PC-3 (cell line): ENCODE data around the gene AXDND1. TPM values are rescaled to one million over a fixed set of nuclear protein-coding genes. Genes with fewer than 3 reads are reported as not detected.

ENCODE experiments used
- ATAC-seq: fragments of 200-7000 bp; cut with Tn5 transposase; 2 replicates; pipeline ENCODE4 v1.9.1; 2020; ENCODE audit warnings: mild to moderate bottlenecking, moderate library complexity
- BruUV-seq: library from RNA; stranded (reverse); fragments of 400-500 nt; replicated peaks from 2 replicates; lab custom pipeline; 2021; lab: Mats Ljungman, UMichigan
- CTCF ChIA-PET: fragments of 300-600 bp; sonication (Branson Sonifier 250); formaldehyde crosslinking; loops from one replicate; lab custom pipeline; 2022; ENCODE audit warnings: antibody characterized with exemption; lab: Charles Lee
- POLR2A ChIA-PET: fragments of 300-600 bp; sonication (Branson Sonifier 250); formaldehyde crosslinking; loops from one replicate; lab custom pipeline; 2022; ENCODE audit warnings: antibody characterized with exemption; ENCODE audit not compliant: unreplicated experiment; lab: Charles Lee
- DNase-seq: peaks from one replicate; pipeline ENCODE4 v3.0.0-alpha.2; 2015
- H2AFZ ChIP-seq: fragments of 300-600 bp; sonication (generic); 2 replicates; pipeline ENCODE4 v1.6.0; 2016; ENCODE audit warnings: antibody characterized with exemption, low read length
- H3F3A ChIP-seq: fragments of 300-600 bp; sonication (generic); one replicate; pipeline ENCODE4 v1.6.0; 2017; ENCODE audit warnings: antibody characterized with exemption, low read length, control low read depth, mild to moderate bottlenecking; ENCODE audit not compliant: unreplicated experiment
- H3K27ac ChIP-seq: fragments of 300-600 bp; sonication (generic); 2 replicates; pipeline ENCODE4 v1.5.1; 2016; ENCODE audit warnings: mild to moderate bottlenecking, low read length
- H3K27me3 ChIP-seq: fragments of 300-600 bp; sonication (generic); 2 replicates; pipeline ENCODE4 v1.6.1; 2016; ENCODE audit warnings: low read length, mixed read lengths
- H3K36me3 ChIP-seq: fragments of 300-600 bp; sonication (generic); 2 replicates; pipeline ENCODE4 v1.6.1; 2016; ENCODE audit warnings: low read depth, mixed run types, low read length, mixed read lengths
- H3K4me1 ChIP-seq: fragments of 300-600 bp; sonication (generic); 2 replicates; pipeline ENCODE4 v1.5.1; 2016; ENCODE audit warnings: low read length; ENCODE audit not compliant: insufficient read depth
- H3K4me2 ChIP-seq: fragments of 300-600 bp; sonication (generic); 2 replicates; pipeline ENCODE4 v1.6.0; 2016; ENCODE audit warnings: low read length
- H3K4me3 ChIP-seq: fragments of 300-600 bp; sonication (generic); 2 replicates; pipeline ENCODE4 v1.5.1; 2016; ENCODE audit warnings: mild to moderate bottlenecking, low read length, mixed read lengths
- H3K79me2 ChIP-seq: fragments of 300-600 bp; sonication (generic); 2 replicates; pipeline ENCODE4 v1.6.1; 2017; ENCODE audit warnings: low read length, mixed read lengths
- H3K9ac ChIP-seq: fragments of 300-600 bp; sonication (generic); 2 replicates; pipeline ENCODE4 v1.6.0; 2016; ENCODE audit warnings: mild to moderate bottlenecking, low read length
- H3K9me2 ChIP-seq: fragments of 300-600 bp; sonication (generic); replicated peaks from 2 replicates; pipeline ENCODE4 v1.6.1; 2016; ENCODE audit warnings: mixed run types, low read length, mixed read lengths
- H3K9me3 ChIP-seq: fragments of 300-600 bp; sonication (generic); 2 replicates; pipeline ENCODE4 v1.6.1; 2016; ENCODE audit warnings: low read length, mixed read lengths
- H4K20me1 ChIP-seq: fragments of 300-600 bp; sonication (generic); 2 replicates; pipeline ENCODE4 v1.6.1; 2016; ENCODE audit warnings: low read length, mixed read lengths
- CTCF ChIP-seq: fragments of 300-600 bp; sonication (generic); conservative IDR thresholded peaks from 2 replicates; pipeline ENCODE4 v1.5.1; 2017; ENCODE audit warnings: antibody characterized with exemption, low read depth, mild to moderate bottlenecking, low read length
- EZH2 ChIP-seq: fragments of 300-600 bp; sonication (generic); IDR thresholded peaks from one replicate; pipeline ENCODE4 v1.6.1; 2017; ENCODE audit warnings: antibody characterized with exemption, mild to moderate bottlenecking, low read length; ENCODE audit not compliant: unreplicated experiment
- EZH2phosphoT487 ChIP-seq: fragments of 300-600 bp; sonication (generic); IDR thresholded peaks from 2 replicates; pipeline ENCODE4 v1.6.1; 2018; ENCODE audit warnings: mild to moderate bottlenecking, antibody characterized with exemption, low read length, borderline replicate concordance
- intact Hi-C: fragments of 100-400 bp; cut with micrococcal nuclease; formaldehyde crosslinking; loops from 2 replicates; pipeline ENCODE4 v1.9.0; 2023
- total RNA-seq: library from RNA; depleted of rRNA; stranded (reverse); fragments of >200 nt; gene quantifications from 2 replicates; pipeline ENCODE4 v1.2.3, GENCODE V29; 2014

Gene AXDND1
- total RNA-seq, 1 experiment from 2014 or later = not detected

GRCh38 chr1:179321533-179322216, 44.1 kb upstream of the AXDND1 start:
- ChIA-PET CTCF (no interaction called here), POLR2A (no interaction called here)
- no peak overlapping the region for H3K4me3 ChIP-seq
- no TSS peak for BruUV-seq
- H3K9me3 ChIP-seq = no peaks in the 10 kb centered on the region
- no peaks in the 10 kb centered on the region for H4K20me1 ChIP-seq
- H3K4me2 ChIP-seq = no peak overlapping the region
- H2AFZ ChIP-seq = no peak overlapping the region
- no peak overlapping the region for H3K9ac ChIP-seq
- no peaks in the 10 kb centered on the region for H3K4me1 ChIP-seq
- no peak for ATAC-seq
- TF ChIP-seq EZH2 (no peak), CTCF (no peak), EZH2phosphoT487 (no peak)
- no peaks in the 10 kb centered on the region for H3F3A ChIP-seq
- no peaks in the 10 kb centered on the region for H3K9me2 ChIP-seq
- H3K36me3 ChIP-seq = 0 out of 2 replicates have a peak, but pooled peaks cover 5% of the 10 kb centered on the region
- H3K27me3 ChIP-seq = no peaks in the 10 kb centered on the region
- intact Hi-C loops = no loop called here
- no peak for DNase-seq
- H3K27ac ChIP-seq = no peak overlapping the region
- H3K79me2 ChIP-seq = no peaks in the 10 kb centered on the region

DNA sequence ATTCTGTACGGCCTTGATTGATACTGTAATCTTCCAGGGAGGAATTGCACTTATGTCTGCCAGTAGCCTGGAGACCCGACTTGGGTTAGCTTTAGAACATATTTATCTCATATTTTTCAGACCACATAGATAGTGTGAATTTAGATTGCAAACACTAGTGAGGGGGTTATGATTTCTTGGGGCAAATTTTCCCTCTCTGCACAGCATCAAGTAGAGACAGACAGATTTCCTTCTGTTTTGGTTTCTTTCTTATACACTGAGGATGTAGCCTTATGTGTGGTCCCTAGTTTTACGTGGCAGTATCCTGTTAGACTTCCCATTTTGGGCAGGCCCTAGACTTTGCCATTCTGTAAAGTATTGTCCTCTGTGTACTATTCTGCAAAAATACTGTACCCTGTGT, 43.2 kb upstream of the AXDND1 start:
- Histone ChIP-seq H3F3A (no peaks in the 10 kb centered on the region), H3K79me2 (no peaks in the 10 kb centered on the region), H3K9me2 (no peaks in the 10 kb centered on the region), H3K9me3 (no peaks in the 10 kb centered on the region), H3K27me3 (no peaks in the 10 kb centered on the region), H3K4me2 (no peak overlapping the region), H3K27ac (no peak overlapping the region), H3K4me1 (no peaks in the 10 kb centered on the region), H3K36me3 (0 out of 2 replicates have a peak, but pooled peaks cover 5% of the 10 kb centered on the region), H2AFZ (no peak overlapping the region), H3K9ac (no peak overlapping the region), H3K4me3 (no peak overlapping the region), H4K20me1 (no peaks in the 10 kb centered on the region)
- ChIA-PET POLR2A (no interaction called here), CTCF (no interaction called here)
- DNase-seq = no peak
- no peak for TF ChIP-seq EZH2
- BruUV-seq = no TSS peak
- no peak for ATAC-seq
- intact Hi-C loops = no loop called here

GRCh38 chr1:179323436-179323835, 42.3 kb upstream of the AXDND1 start:
- Histone ChIP-seq H3K36me3 (0 out of 2 replicates have a peak, but pooled peaks cover 5% of the 10 kb centered on the region), H4K20me1 (no peaks in the 10 kb centered on the region), H3K9me3 (no peaks in the 10 kb centered on the region), H3K4me1 (no peaks in the 10 kb centered on the region), H3K9ac (no peak overlapping the region), H3K79me2 (no peaks in the 10 kb centered on the region), H2AFZ (no peak overlapping the region), H3K27me3 (no peaks in the 10 kb centered on the region), H3K9me2 (no peaks in the 10 kb centered on the region), H3K4me2 (no peak overlapping the region), H3K4me3 (no peak overlapping the region), H3F3A (no peaks in the 10 kb centered on the region), H3K27ac (no peak overlapping the region)
- ATAC-seq (no peak), DNase-seq (no peak)
- ChIA-PET POLR2A (no interaction called here), CTCF (no interaction called here)
- no peak for TF ChIP-seq EZH2
- no peak for TF ChIP-seq CTCF
- no TSS peak for BruUV-seq
- intact Hi-C loops = no loop called here
